DOHH2 (cell line): ENCODE measurements around the gene MTURN.

Experiments used
- H3F3A ChIP-seq: fragments of 200-600 bp; sonication (generic), shearing (Covaris generic); 2 replicates; pipeline ENCODE4 v1.6.0; 2016; ENCODE audit warnings: antibody characterized with exemption, mild to moderate bottlenecking; ENCODE audit not compliant: control insufficient read depth, insufficient read depth
- H3K27ac ChIP-seq: fragments of 200-600 bp; sonication (generic); 2 replicates; pipeline ENCODE4 v1.5.1; 2014; ENCODE audit warnings: low read depth, mild to moderate bottlenecking, low read length, moderate library complexity
- H3K27me3 ChIP-seq: fragments of 200-600 bp; sonication (generic); 2 replicates; pipeline ENCODE4 v1.6.1; 2014; ENCODE audit warnings: mild to moderate bottlenecking, low read length, mixed read lengths; ENCODE audit not compliant: control insufficient read depth
- H3K36me3 ChIP-seq: fragments of 200-600 bp; sonication (generic); 2 replicates; pipeline ENCODE4 v1.6.1; 2014; ENCODE audit warnings: mild to moderate bottlenecking, low read length, moderate library complexity, mixed read lengths; ENCODE audit not compliant: control insufficient read depth
- H3K4me1 ChIP-seq: fragments of 200-600 bp; sonication (generic); 2 replicates; pipeline ENCODE4 v1.6.1; 2014; ENCODE audit warnings: mild to moderate bottlenecking, low read length, mixed read lengths; ENCODE audit not compliant: control insufficient read depth
- H3K4me2 ChIP-seq: fragments of 200-600 bp; sonication (generic); 2 replicates; pipeline ENCODE4 v1.6.0; 2014; ENCODE audit warnings: mild to moderate bottlenecking, low read length, moderate library complexity
- H3K4me3 ChIP-seq: fragments of 200-600 bp; sonication (generic); 2 replicates; pipeline ENCODE4 v1.5.1; 2014; ENCODE audit warnings: mild to moderate bottlenecking, low read length, mixed read lengths
- H3K79me2 ChIP-seq: fragments of 200-600 bp; sonication (generic); 2 replicates; pipeline ENCODE4 v1.6.1; 2014; ENCODE audit warnings: mild to moderate bottlenecking, low read length, mixed read lengths; ENCODE audit not compliant: control insufficient read depth
- H3K9me2 ChIP-seq: fragments of 200-600 bp; sonication (generic); replicated peaks from 2 replicates; pipeline ENCODE4 v1.6.1; 2014; ENCODE audit warnings: mild to moderate bottlenecking, low read length, mixed read lengths; ENCODE audit not compliant: control insufficient read depth
- H3K9me3 ChIP-seq: fragments of 200-600 bp; sonication (generic); 2 replicates; pipeline ENCODE4 v1.6.1; 2014; ENCODE audit warnings: antibody characterized with exemption, low read length, mixed read lengths; ENCODE audit not compliant: control insufficient read depth, insufficient read depth
- H4K20me1 ChIP-seq: fragments of 200-600 bp; sonication (generic); 2 replicates; pipeline ENCODE4 v1.6.0; 2014; ENCODE audit warnings: low read depth, mild to moderate bottlenecking, antibody characterized with exemption, low read length, moderate library complexity; ENCODE audit not compliant: control insufficient read depth, insufficient read depth
- CTCF ChIP-seq: fragments of 200-600 bp; sonication (generic); IDR thresholded peaks from one replicate; pipeline ENCODE4 v1.5.1; 2014; ENCODE audit warnings: antibody characterized with exemption, mild to moderate bottlenecking, low read depth, low read length; ENCODE audit not compliant: poor library complexity, severe bottlenecking
- EZH2phosphoT487 ChIP-seq: fragments of 200-600 bp; sonication (generic); IDR thresholded peaks from 2 replicates; pipeline ENCODE4 v1.6.1; 2017; ENCODE audit warnings: borderline replicate concordance, mild to moderate bottlenecking, antibody characterized with exemption, low read length, moderate library complexity, mixed read lengths

MTURN gene

GRCh38 chr7:30088362-30088761 is 46.4 kb upstream of the MTURN start:
- Histone ChIP-seq H3K9me2 (no peaks in the 10 kb centered on the region), H3K4me3 (no peak overlapping the region), H3K27ac (no peak overlapping the region), H3K79me2 (no peaks in the 10 kb centered on the region), H3F3A (no peaks in the 10 kb centered on the region), H3K4me2 (no peak overlapping the region), H4K20me1 (no peaks in the 10 kb centered on the region), H3K9me3 (no peaks in the 10 kb centered on the region), H3K4me1 (no peaks in the 10 kb centered on the region), H3K27me3 (no peaks in the 10 kb centered on the region), H3K36me3 (no peaks in the 10 kb centered on the region)
- no peak for TF ChIP-seq CTCF
- TF ChIP-seq EZH2phosphoT487, result no peak

- no peak overlapping the region for H3K27ac ChIP-seq
- no peak overlapping the region for H3K4me2 ChIP-seq
- TF ChIP-seq CTCF (no peak), EZH2phosphoT487 (no peak)
- H3K79me2 ChIP-seq, result no peaks in the 10 kb centered on the region
- H3K36me3 ChIP-seq, result no peaks in the 10 kb centered on the region
- H3K27me3 ChIP-seq, result no peaks in the 10 kb centered on the region
- no peaks in the 10 kb centered on the region for H4K20me1 ChIP-seq
- no peaks in the 10 kb centered on the region for H3K9me3 ChIP-seq
- H3K9me2 ChIP-seq, result no peaks in the 10 kb centered on the region
- H3K4me1 ChIP-seq, result no peaks in the 10 kb centered on the region
- H3F3A ChIP-seq, result no peaks in the 10 kb centered on the region
- H3K4me3 ChIP-seq, result no peak overlapping the region
These were observed 44.7 kb upstream of the MTURN start for GRCh38 chr7:30090111-30090510.

GRCh38 chr7:30091491-30091912 is 43.3 kb upstream of the MTURN start:
- Histone ChIP-seq H3K9me2 (no peaks in the 10 kb centered on the region), H3K4me3 (no peak overlapping the region), H3K4me2 (no peak overlapping the region), H3K79me2 (no peaks in the 10 kb centered on the region), H3K4me1 (no peaks in the 10 kb centered on the region), H4K20me1 (no peaks in the 10 kb centered on the region), H3F3A (no peaks in the 10 kb centered on the region), H3K9me3 (no peaks in the 10 kb centered on the region), H3K27me3 (no peaks in the 10 kb centered on the region), H3K27ac (no peak overlapping the region), H3K36me3 (no peaks in the 10 kb centered on the region)
- TF ChIP-seq EZH2phosphoT487 (no peak), CTCF (no peak)

- no peak overlapping the region for H3K4me2 ChIP-seq
- no peaks in the 10 kb centered on the region for H3K27me3 ChIP-seq
- no peaks in the 10 kb centered on the region for H3K9me3 ChIP-seq
- H3K4me3 ChIP-seq, result no peak overlapping the region
- no peaks in the 10 kb centered on the region for H3K4me1 ChIP-seq
- H3K79me2 ChIP-seq, result no peaks in the 10 kb centered on the region
- H3K9me2 ChIP-seq, result no peaks in the 10 kb centered on the region
- H3K36me3 ChIP-seq, result no peaks in the 10 kb centered on the region
- no peak overlapping the region for H3K27ac ChIP-seq
- no peaks in the 10 kb centered on the region for H4K20me1 ChIP-seq
- TF ChIP-seq EZH2phosphoT487 (no peak), CTCF (no peak)
- H3F3A ChIP-seq, result no peaks in the 10 kb centered on the region
These were observed 42.8 kb upstream of the MTURN start for GRCh38 chr7:30091987-30092386.
